ACHN (cell line): Measurements from ENCODE around the gene APOBEC3C.
"Not testable (repeated sequence)": the region's sequence is repeated elsewhere in the genome, so short reads cannot be mapped to it uniquely, and the experiment has no call there.

Experiments used
- DNase-seq: peaks from one replicate; pipeline ENCODE4 v3.0.0-alpha.2; 2015
- in situ Hi-C: cut with HindIII; loops from 2 replicates; pipeline ENCODE4 v1.10.0; 2017; ENCODE audit warnings: low sequenced_read_pairs, low pct_ligation_motif_present, low pct_unique_long_range_greater_than_20kb

APOBEC3C gene

DNA sequence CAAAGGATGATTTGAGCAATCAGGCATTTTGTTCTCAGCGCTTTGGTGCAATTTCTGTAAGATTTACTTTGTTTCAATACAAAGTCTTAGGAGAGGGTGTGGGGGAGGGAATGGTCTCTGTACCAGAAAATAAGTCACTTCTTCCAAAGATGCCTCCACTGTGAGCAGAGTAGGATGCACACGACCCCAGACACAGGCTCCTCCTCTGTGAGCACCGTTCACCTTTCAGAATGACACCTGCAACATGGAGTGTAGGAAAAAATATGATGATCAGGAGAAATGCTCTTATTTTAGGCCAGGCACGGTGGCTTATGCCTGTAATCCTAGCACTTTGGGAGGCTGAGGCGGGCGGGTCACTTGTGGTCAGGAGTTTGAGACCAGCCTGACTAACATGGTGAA, 665 bp downstream of the APOBEC3C start:
- in situ Hi-C loops, DNase-seq: not testable (repeated sequence)

DNA sequence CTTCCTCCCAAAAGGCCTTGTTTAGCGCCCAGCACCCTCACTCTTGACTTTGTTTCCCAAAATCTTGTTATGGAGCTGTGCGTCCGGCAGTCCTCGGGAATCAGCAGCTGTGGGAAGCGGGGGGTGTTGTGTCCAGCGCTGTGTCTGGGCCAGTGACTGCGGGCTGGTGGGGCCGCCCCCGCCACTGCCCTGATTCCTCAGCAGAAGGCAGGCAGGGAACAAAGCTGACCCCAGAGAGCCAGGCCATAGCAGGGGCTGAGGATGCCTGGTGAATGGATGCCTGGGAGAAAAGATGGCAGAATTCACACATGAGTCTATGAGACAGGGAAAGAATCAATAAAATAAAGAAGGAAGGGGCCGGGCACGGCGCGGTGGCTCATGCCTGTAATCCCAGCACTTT, 2.5 kb downstream of the APOBEC3C start:
- DNase-seq = no peak
- in situ Hi-C loops = no loop called here

DNA sequence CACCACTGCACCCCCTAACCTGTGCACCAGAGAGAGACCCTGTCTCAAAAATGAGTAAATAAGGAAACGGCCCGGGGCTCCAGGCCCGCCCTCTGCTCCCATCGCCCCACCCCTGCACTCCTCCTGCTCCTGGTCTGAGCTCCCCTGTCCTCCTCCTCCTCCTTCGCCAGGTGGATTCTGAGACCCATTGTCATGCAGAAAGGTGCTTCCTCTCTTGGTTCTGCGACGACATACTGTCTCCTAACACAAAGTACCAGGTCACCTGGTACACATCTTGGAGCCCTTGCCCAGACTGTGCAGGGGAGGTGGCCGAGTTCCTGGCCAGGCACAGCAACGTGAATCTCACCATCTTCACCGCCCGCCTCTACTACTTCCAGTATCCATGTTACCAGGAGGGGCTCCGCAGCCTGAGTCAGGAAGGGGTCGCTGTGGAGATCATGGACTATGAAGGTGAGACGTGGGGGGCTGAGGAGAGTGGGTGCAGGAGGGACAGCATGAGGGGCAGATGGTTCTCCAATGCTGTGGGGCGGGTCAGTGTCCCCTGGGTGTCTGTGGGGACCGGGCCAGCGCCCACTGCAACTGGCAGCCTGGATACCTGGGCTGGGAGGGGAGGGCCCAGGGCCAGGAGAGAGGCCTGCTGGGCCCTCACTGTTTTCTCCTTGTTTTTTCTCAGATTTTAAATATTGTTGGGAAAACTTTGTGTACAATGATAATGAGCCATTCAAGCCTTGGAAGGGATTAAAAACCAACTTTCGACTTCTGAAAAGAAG, 3.7 kb downstream of the APOBEC3C start:
- in situ Hi-C loops = no loop called here
- DNase-seq = no peak

DNA sequence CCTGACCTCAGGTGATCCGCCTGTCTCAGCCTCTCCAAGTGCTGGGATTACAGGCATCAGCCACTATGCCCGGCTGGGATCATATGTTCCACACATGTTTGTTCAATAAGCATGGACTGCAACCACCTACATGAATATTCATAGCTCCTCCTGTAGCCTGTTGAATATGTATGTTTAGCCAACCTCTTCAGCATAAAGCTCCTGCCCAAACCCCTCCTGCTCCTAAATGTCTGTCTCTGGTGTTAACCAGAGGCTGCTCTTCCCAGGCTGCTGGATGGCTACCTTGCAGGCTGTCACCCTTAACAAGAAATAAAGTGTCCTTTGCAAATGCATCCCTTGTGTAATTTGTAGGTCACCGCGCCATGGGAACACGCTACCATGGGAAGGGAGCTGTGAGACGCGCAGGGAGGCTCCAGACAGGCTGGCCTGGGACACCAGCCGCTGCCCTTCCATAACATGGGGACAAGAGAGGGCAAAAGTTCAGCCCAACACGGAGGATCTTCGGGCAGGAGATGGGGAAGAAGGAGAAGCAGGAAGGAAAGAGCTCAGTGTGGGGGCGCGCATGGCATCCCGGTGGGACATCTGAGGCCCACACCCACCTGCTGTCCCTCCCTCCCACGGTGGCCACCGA, 6.1 kb downstream of the APOBEC3C start:
- in situ Hi-C loops, DNase-seq: not testable (repeated sequence)

DNA sequence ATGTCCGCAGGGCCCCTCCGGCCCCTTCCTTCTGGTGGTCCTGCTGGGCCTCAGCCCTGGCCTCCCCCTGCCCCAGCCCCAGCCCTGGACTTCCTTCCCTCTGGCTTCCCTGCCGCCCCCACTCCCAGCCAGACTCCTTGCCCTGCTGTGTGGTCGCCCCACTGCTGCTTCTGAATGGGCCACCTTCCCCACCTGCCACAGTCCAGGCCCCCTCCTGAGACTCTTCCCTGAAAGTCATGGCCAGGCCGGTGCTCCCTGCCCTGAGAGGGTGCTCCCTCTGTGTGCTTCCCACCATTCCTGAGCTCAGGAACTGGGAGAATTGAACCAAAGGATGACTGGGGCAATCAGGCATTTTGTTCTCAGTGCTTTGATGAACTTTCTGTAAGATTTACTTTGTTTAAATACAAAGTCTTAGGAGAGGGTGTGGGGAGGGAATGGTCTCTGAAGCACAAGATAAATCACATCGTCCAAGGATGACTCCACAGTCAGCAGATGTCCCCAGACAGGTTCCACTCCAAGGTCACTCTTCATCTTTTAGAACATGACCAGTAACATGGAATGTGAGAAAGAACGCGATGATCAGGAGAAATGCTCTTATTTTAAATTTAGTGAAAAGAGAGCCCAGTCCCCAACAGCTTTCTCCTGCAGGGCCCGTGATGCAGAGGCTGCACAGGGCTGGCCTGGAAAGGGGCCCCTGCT, 7.6 kb downstream of the APOBEC3C start:
- in situ Hi-C loops = no loop called here
- no peak for DNase-seq

DNA sequence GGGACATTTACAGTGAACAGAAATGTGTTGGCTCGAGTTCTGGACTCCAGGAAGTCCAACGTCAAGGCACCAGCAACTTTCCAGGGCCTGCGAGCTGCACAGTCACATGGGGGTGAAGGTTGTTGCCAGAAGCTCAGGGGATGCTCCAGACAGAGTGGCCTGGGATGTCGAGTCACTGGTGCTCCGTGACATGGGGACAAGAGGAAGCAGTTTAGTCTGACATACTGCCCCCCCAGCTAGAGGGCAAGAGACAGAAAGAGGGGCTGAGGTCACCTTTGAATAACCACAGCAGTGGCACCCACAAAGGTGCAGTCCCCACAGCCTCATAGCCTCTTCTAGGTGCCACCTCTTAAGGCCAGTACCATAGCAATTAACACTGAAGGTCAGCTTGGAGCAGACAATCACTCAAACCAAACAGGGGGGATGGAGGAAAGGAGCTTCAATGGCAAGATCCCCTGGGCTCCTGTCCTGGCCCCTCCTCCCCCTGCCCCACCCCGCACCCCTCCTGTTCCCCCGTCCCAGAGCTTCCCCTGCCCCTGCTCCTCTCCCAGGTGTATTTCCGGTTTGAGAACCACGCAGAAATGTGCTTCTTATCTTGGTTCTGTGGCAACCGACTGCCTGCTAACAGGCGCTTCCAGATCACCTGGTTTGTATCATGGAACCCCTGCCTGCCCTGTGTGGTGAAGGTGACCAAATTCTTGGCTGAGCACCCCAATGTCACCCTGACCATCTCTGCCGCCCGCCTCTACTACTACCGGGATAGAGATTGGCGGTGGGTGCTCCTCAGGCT, 10.7 kb downstream of the APOBEC3C start:
- no peak for DNase-seq
- in situ Hi-C loops = no loop called here

DNA sequence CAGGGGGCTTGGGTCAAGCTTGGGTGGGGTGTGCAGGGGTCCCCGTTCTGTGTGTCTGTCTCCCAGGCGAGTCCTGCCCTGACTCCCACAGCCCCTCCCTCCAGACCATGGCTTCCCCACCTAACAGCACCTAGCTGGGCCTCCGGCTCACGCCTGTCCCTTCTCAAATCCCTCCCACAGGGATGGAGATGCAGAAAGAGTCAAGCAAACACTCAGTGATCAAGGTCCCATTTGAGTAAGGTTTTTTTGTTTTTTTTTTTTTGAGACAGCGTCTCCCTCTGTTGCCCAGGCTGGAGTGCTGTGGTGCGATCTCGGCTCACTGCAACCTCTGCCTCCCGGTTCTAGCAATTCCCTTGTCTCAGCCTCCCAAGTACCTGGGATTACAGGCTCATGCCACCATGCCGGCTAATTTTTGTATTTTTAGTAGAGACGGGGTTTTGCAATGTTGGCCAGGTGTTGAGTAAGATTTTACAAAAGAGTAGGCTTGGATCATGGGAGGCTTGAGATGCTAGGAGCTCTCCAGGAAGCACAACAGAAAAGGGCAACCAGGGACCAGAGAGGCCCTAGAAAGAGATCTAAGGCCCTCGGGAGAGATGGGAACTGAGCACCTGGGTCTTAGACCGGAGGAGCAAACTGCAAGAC, 12.6 kb downstream of the APOBEC3C start:
- in situ Hi-C loops = no loop called here
- no peak for DNase-seq

DNA sequence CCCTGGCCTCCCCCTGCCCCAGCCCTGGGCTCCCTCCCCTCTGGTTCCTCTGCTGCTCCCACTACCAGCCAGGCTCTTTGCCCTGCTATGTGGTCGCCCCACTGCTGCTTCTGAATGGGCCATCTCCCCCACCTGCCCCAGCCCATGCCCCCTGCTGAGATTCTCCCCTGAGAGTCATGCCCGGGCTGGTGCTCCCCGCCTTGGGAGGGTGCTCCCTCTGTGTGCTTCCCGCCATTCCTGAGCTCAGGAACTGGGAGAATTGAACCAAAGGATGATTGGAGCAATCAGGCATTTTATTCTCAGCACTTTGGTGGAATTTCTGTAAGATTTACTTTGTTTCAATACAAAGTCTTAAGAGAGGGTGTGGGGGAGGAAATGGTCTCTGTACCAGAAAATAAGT, 13.7 kb downstream of the APOBEC3C start:
- DNase-seq = no peak
- in situ Hi-C loops = no loop called here

DNA sequence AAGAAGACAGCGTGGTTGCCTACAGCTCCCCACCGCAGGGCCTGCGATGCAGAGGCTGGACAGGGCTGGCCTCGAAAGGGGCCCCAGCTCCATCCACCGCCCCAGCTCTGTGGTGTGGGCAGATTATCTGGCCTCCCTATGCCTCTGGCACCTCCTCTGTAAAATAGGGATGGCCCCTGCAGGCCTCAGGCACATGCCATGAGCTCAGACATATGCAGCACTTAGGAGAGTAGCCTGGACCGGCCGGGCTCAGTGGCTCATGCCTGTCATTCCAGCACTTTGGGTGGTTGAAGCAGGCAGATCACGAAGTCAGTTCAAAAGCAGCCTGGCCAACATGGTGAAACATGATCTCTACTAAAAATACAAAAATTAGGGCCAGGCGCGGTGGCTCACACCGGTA, 14.2 kb downstream of the APOBEC3C start:
- no peak for DNase-seq
- in situ Hi-C loops = no loop called here

DNA sequence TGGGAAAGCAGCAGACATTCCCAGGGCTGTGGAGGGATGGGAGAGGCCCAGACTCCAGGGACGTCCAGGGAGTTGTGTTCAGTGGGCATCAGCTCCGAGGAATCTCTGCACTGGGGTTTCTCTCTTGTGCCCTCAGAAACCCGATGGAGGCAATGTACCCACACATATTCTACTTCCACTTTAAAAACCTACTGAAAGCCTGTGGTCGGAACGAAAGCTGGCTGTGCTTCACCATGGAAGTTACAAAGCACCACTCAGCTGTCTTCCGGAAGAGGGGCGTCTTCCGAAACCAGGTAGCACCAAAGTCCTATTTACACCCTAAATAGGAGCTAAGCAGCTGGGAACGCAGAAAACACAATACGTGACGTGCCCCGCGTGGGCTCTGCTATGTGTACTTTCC, 15.2 kb downstream of the APOBEC3C start:
- no peak for DNase-seq
- in situ Hi-C loops = no loop called here

DNA sequence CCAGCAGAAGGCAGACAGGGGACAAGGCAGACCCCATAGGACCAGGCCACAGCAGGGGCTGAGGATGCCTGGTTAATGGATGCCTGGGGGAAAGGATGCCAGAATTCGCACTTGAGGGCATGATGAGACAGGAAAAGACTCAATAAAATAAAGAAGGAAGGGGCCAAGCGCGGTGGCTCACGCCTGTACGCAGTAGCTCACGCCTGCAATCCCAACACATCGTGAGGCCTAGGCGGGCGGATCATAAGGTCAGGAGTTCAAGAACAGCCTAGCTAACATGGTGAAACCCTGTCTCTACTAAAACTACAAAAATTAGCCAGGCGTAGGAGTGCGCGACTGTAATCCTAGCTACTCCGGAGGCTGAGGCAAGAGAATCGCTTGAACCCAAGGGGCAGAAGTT, 16.6 kb downstream of the APOBEC3C start:
- in situ Hi-C loops = no loop called here
- DNase-seq = no peak

DNA sequence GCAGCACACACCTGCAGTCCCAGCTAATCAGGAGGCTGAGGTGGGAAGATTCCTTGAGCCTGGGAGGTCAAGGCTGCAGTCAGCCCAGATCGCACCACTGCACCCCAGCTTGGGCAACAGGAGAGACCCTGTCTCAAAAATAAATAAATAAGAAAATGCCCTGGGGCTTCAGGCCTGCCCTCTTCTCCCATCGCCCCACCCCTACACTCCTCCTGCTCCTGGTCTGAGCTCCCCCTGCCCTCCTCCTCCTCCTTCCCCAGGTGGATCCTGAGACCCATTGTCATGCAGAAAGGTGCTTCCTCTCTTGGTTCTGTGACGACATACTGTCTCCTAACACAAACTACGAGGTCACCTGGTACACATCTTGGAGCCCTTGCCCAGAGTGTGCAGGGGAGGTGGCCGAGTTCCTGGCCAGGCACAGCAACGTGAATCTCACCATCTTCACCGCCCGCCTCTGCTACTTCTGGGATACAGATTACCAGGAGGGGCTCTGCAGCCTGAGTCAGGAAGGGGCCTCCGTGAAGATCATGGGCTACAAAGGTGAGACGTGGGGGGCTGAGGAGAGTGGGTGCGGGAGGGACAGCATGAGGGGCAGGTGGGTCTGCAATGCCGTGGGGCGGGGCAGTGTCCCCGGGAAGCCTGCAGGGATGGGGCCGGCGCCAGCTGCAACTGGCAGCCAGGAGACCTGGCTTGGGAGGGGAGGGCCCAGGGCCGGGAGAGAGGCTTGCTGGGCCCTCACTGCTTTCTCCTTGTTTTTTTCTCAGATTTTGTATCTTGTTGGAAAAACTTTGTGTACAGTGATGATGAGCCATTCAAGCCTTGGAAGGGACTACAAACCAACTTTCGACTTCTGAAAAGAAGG, 17.6 kb downstream of the APOBEC3C start:
- in situ Hi-C loops, DNase-seq: not testable (repeated sequence)

DNA sequence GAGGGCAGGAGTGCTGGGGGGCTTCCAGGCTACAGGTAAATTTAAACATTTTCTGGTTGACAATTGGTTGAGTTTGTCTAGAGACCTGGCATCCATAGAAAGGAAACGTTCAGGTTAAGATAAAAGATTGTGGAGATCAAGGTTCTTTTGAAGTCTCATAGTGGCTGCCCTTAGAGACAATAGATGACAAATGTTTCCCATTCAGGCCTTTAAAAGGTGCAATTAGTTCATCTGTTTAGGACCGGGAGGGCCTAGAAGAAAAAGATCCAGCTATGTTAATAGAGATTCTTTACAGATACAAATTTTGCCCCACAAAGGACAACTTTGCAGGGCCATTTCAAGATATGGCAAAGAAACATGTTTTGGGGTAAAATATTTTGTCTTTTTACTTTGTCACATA, 23.0 kb downstream of the APOBEC3C start:
- in situ Hi-C loops = not testable (repeated sequence)

DNA sequence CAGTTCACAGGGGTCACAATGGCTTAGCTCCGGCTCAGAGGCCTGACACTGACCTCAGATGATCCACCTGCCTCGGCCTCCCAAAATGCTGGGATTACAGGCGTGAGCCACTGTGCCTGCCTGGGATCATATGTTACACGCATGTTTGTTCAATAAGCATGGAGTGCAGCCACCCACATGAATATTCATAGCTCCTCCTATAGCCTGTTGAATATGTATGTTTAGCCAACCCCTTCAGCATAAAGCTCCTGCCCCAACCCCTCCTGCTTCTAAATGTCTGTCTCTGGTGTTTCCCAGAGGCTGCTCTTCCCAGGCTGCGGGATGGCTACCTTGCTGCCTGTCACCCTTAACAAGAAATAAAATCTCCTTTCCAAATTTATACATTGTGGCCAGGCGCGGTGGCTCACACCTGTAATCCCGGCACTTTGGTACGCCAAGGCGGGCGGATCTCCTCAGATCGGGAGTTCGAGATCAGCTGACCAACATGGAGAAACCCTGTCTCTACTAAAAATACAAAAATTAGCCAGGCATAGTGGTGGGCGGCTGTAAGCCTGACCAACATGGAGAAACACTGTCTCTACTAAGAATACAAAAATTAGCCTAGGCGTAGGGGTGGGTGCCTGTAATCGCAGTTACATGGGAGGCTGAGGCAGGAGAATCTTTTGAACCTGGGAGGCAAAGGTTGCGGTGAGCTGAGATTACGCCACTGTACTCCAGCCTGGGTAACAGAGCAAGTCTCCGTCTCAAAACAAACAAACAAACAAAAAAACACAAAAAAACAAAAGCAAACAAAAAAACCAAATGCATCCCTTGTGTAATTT, 25.5 kb downstream of the APOBEC3C start:
- no peak for DNase-seq
- in situ Hi-C loops = no loop called here

More for the DNA sequence above, 23.0 kb downstream of the APOBEC3C start:
- DNase-seq = not testable (repeated sequence)

DNA sequence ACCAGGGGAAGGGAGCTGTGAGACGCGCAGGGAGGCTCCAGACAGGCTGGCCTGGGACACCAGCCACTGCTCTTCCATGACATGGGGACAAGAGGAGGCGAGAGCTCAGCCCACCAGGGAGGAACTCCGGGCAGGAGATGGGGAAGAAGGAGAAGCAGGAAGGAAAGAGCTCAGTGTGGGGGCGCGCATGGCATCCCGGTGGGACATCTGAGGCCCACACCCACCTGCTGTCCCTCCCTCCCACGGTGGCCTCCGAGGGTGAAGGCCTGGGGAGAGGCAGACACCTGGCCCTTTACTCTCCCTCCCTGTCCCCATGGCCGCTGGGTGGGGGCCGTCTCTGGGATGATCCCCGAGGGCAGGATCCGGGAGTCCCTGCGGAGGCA, 26.1 kb downstream of the APOBEC3C start:
- DNase-seq, in situ Hi-C loops: not testable (repeated sequence)

DNA sequence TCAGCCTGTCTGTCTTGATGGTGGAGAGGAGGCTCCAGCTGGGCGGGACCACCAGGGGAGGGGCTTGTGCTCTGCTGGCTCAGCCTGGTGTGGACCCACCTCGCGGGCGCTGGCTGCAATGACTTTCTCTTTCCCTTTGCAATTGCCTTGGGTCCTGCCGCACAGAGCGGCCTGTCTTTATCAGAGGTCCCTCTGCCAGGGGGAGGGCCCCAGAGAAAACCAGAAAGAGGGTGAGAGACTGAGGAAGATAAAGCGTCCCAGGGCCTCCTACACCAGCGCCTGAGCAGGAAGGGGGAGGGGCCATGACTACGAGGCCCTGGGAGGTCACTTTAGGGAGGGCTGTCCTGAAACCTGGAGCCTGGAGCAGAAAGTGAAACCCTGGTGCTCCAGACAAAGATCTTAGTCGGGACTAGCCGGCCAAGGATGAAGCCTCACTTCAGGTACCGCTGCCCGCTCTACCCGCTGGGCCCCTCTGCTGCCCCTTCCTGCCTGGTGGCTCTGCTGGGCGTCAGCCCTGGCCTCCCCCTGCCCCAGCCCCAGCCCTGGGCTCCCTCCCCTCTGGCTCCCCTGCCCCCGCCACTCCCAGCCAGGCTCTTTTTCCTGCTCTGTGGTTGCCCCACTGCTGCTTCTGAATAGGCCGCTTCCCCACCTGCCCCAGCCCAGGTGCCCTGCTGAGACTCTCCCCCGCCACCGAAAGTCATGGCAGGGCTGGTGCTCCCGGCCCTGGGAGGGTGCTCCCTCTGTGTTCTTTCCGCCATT, 26.7 kb downstream of the APOBEC3C start, which contains the start of gene APOBEC3F:
Gene APOBEC3F, plus strand, starts transcription at position 327 of the 759 bp plus-strand sequence. Its CDS starts 97 bp downstream, at position 424.
- DNase-seq = peak; percentile 63
- in situ Hi-C loops = not testable (repeated sequence)
